Endothelial cell of umbilical vein (primary cell): ENCODE measurements around the gene ENHO. TPM values are rescaled to one million over a fixed set of nuclear protein-coding genes. Genes with fewer than 3 reads are reported as not detected.

Experiments
- BruUV-seq: library from RNA; stranded (reverse); fragments of 400-500 nt; replicated peaks from 2 replicates; lab custom pipeline; 2021; lab: Mats Ljungman, UMichigan
- CTCF ChIA-PET: fragments of 300-600, 350-600 bp; sonication (Branson Sonifier 250); formaldehyde crosslinking; loops from one replicate; lab custom pipeline; 2021; ENCODE audit warnings: antibody characterized with exemption, inconsistent platforms; lab: Charles Lee
- POLR2A ChIA-PET: fragments of 300-600, 350-600 bp; sonication (Branson Sonifier 250); formaldehyde crosslinking; loops from one replicate; lab custom pipeline; 2021; ENCODE audit warnings: antibody characterized with exemption, inconsistent platforms; lab: Charles Lee
- DNase-seq: peaks from one replicate; pipeline ENCODE4 v3.0.0-alpha.2; 2011; ENCODE audit warnings: low read depth, low spot score
- FAIRE-seq: peaks from 2 replicates; lab custom pipeline; 2011; peaks lifted over from hg19 to GRCh38; lab: Jason Lieb, UNC
- H2AFZ ChIP-seq: 2 replicates; pipeline ENCODE4 v1.6.0; 2012; ENCODE audit warnings: low read depth, low read length, control low read depth, inconsistent platforms
- H3K27ac ChIP-seq: 2 replicates; pipeline ENCODE4 v1.5.1; 2011; ENCODE audit warnings: low read depth, mild to moderate bottlenecking, control low read depth, low read length, moderate library complexity; ENCODE audit not compliant: insufficient read depth
- H3K27me3 ChIP-seq, 2 experiments: 2 replicates each; pipeline versions ENCODE4 v1.6.0 to v1.6.1; 2011; ENCODE audit warnings: low read length in 2 of 2, mixed read lengths in 1 of 2; ENCODE audit not compliant: control insufficient read depth in 2 of 2, insufficient read depth in 2 of 2
- H3K36me3 ChIP-seq, 2 experiments: 2 replicates in 1 of 2; 3 replicates in 1 of 2; pipeline ENCODE4 v1.5.1; 2011; ENCODE audit warnings: low read length in 2 of 2, mild to moderate bottlenecking in 1 of 2, moderate library complexity in 1 of 2; ENCODE audit not compliant: control insufficient read depth in 2 of 2, insufficient read depth in 2 of 2; ENCODE audit errors: extremely low read depth in 1 of 2
- H3K4me1 ChIP-seq: 3 replicates; pipeline ENCODE4 v1.5.1; 2011; ENCODE audit warnings: mild to moderate bottlenecking, low read length; ENCODE audit not compliant: control insufficient read depth, insufficient read depth; ENCODE audit errors: extremely low read depth
- H3K4me2 ChIP-seq: 2 replicates; pipeline ENCODE4 v1.6.1; 2011; ENCODE audit warnings: low read length, control low read depth, mixed read lengths; ENCODE audit not compliant: insufficient read depth
- H3K4me3 ChIP-seq, 3 experiments: fragments of 200-600 bp in 1 of 3; sonication (generic), shearing (Covaris generic) in 1 of 3; replicated peaks in 1 of 3; 2 replicates each; pipeline ENCODE4 v1.5.1; 2011 to 2016; ENCODE audit warnings: control low read depth in 3 of 3, low read length in 3 of 3, mild to moderate bottlenecking in 2 of 3, inconsistent platforms in 1 of 3, low read depth in 1 of 3, moderate library complexity in 1 of 3; ENCODE audit not compliant: insufficient read depth in 1 of 3
- H3K79me2 ChIP-seq: 2 replicates; pipeline ENCODE4 v1.6.0; 2012; ENCODE audit warnings: low read length, inconsistent platforms; ENCODE audit not compliant: control insufficient read depth, insufficient read depth
- H3K9ac ChIP-seq: replicated peaks from 2 replicates; pipeline ENCODE3; 2011; ENCODE audit warnings: low read length, control low read depth; ENCODE audit not compliant: insufficient read depth; ENCODE audit errors: extremely low read depth
- H3K9me1 ChIP-seq: replicated peaks from 3 replicates; pipeline ENCODE4 v1.6.0; 2011; ENCODE audit warnings: mild to moderate bottlenecking, low read length; ENCODE audit not compliant: control insufficient read depth, insufficient read depth; ENCODE audit errors: extremely low read depth
- H3K9me3 ChIP-seq: replicated peaks from 2 replicates; pipeline ENCODE4 v1.5.1; 2012; ENCODE audit warnings: low read length, inconsistent platforms; ENCODE audit not compliant: control insufficient read depth, insufficient read depth
- H4K20me1 ChIP-seq: replicated peaks from 2 replicates; pipeline ENCODE3; 2011; ENCODE audit warnings: mild to moderate bottlenecking, low read length; ENCODE audit not compliant: control insufficient read depth, insufficient read depth; ENCODE audit errors: extremely low read depth
- CTCF ChIP-seq, 2 donors: IDR thresholded peaks; 1 replicate in 1 of 2; 2 replicates in 1 of 2; pipeline ENCODE4 v1.5.1; 2011; ENCODE audit warnings: low read length in 2 of 2, mild to moderate bottlenecking in 2 of 2, moderate library complexity in 2 of 2, control low read depth in 1 of 2, inconsistent platforms in 1 of 2, low read depth in 1 of 2; ENCODE audit not compliant: insufficient read depth in 1 of 2; ENCODE audit errors: extremely low read depth in 1 of 2
- EZH2 ChIP-seq: IDR thresholded peaks from 2 replicates; pipeline ENCODE4 v1.6.1; 2012; ENCODE audit warnings: borderline replicate concordance, low read depth, mild to moderate bottlenecking, moderate library complexity, low read length, inconsistent platforms; ENCODE audit not compliant: severe bottlenecking
- GATA2 ChIP-seq: IDR thresholded peaks from 2 replicates; pipeline ENCODE4 v1.7.0; 2011; ENCODE audit warnings: low read depth, mild to moderate bottlenecking, moderate library complexity, mixed read lengths, low read length; ENCODE audit not compliant: insufficient read length, insufficient read depth
- JUN ChIP-seq: IDR thresholded peaks from 2 replicates; pipeline ENCODE4 v1.6.1; 2011; ENCODE audit warnings: borderline replicate concordance, low read depth; ENCODE audit not compliant: insufficient read length, insufficient read depth
- MYC ChIP-seq: IDR thresholded peaks from one replicate; pipeline ENCODE4 v1.6.1; 2011; ENCODE audit warnings: mild to moderate bottlenecking, low read depth, low read length
- POLR2A ChIP-seq: IDR thresholded peaks from 2 replicates; pipeline ENCODE4 v1.6.1; 2012; ENCODE audit warnings: low read depth, mild to moderate bottlenecking, control low read depth, low read length
- POLR2AphosphoS5 ChIP-seq: IDR thresholded peaks from 2 replicates; pipeline ENCODE4 v1.6.1; 2012; ENCODE audit warnings: low read depth, mild to moderate bottlenecking, control low read depth, low read length, moderate library complexity; ENCODE audit not compliant: insufficient read depth
- dilution Hi-C: fragments of 300-500 bp; cut with MboI; formaldehyde crosslinking; loops from one replicate; pipeline ENCODE4 v1.15.0; 2019; ENCODE audit warnings: low sequenced_read_pairs; ENCODE audit not compliant: extremely low pct_ligation_motif_present
- intact Hi-C: fragments of 100-400 bp; cut with micrococcal nuclease; formaldehyde crosslinking; loops from one replicate; pipeline ENCODE4 v1.10.0; 2022
- polyA plus RNA-seq, 4 experiments: library from polyadenylated mRNA; depleted of rRNA in 3 of 4; stranded (reverse) in 3 of 4; unstranded in 1 of 4; fragments of >200 nt; gene quantifications; 2 replicates each; pipeline versions ENCODE4 v1.2.1 to v1.2.3, GENCODE V29; 2011 to 2012; ENCODE audit warnings: missing spikeins in 1 of 4
- total RNA-seq: library from RNA; stranded (reverse); gene quantifications from 2 replicates; pipeline ENCODE4 v1.2.3, GENCODE V29; 2021

Gene ENHO
- total and polyA plus RNA-seq, 2 donors (not counting 3 experiments of a cell fraction or from before 2014, with no cell fraction given) = 0.10 TPM; not detected in 1

- Histone ChIP-seq H3K4me3 (no peak overlapping the region), H4K20me1 (no peaks in the 10 kb centered on the region), H3K79me2 (no peaks in the 10 kb centered on the region), H3K9me3 (no peaks in the 10 kb centered on the region), H2AFZ (no peak overlapping the region), H3K27ac (no peak overlapping the region), H3K9me1 (no peaks in the 10 kb centered on the region), H3K9ac (no peak overlapping the region), H3K4me1 (no peaks in the 10 kb centered on the region), H3K36me3 (no peaks in the 10 kb centered on the region), H3K27me3 (peaks cover 7 to 8% of the 10 kb centered on the region in 2 experiments), H3K4me2 (no peak overlapping the region)
- ChIA-PET POLR2A (no interaction called here), CTCF (interaction anchor here (0.9 to 11.1 kb wide), 8 partner anchors 43 to 142 kb away, joined by 3 to 326 read pairs (median 20); no protein-coding TSS in a partner anchor)
- FAIRE-seq (no peak), DNase-seq (no peak)
- TF ChIP-seq EZH2 = no peak
- TF ChIP-seq MYC = no peak
- no peak for TF ChIP-seq CTCF (IDR thresholded peaks at IDR 0.05; ENCODE audit: extremely low read depth in 1 of 2, insufficient read depth in 1 of 2, low read depth in 1 of 2, low read length in 2 of 2)
- TF ChIP-seq POLR2AphosphoS5 = no peak
- TF ChIP-seq POLR2A = no peak
- TF ChIP-seq GATA2 = no peak
- TF ChIP-seq JUN = no peak
- BruUV-seq = no TSS peak
- intact Hi-C loops = loop anchor here (2.0 kb wide), 2 partner anchors 45 to 213 kb away; no protein-coding TSS in a partner anchor
- dilution Hi-C loops = no loop called here
Observed at GRCh38 chr9:34546102-34546833, 23.5 kb upstream of the ENHO start.
